Measurements from ENCODE around the gene SDHB.

DNA sequence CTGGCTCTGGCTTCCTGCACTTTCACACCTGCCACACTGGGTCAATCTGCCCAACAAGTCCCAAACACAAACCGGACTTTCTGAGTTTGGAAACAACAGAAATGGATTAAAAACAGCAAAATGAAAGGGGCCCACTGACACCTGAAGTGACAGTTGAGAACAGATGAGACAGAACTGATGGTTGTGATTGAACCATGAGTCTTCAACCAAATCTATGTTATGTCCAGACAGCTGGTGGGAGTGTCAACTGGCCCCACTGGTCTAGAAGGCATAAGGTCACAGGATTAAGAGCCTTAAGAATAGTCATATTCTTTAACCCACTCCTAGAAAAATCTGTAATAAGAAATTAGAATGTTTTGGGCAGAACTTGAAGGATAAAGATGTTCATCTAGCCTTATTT is 29.1 kb downstream of the SDHB start:
- TF ChIP-seq CTCF (conservative IDR thresholded peaks at IDR 0.05) (no peak), ZFX (IDR thresholded peaks at IDR 0.05) (no peak)

Data from C4-2B (cell line).